Epidermal melanocyte (primary cell): ENCODE results near the gene SOWAHD.
"Not testable (repeated sequence)": the region's sequence is repeated elsewhere in the genome, so short reads cannot be mapped to it uniquely, and the experiment has no call there.

Experiments used
- DNase-seq: peaks from one replicate; pipeline ENCODE4 v3.0.0; 2011; ENCODE audit warnings: low spot score; ENCODE audit not compliant: insufficient read length

SOWAHD gene

GRCh38 chrX:119758731-119759247 lies 401 bp downstream of the SOWAHD start:
- DNase-seq: no peak

GRCh38 chrX:119759248-119759766 lies 919 bp downstream of the SOWAHD start:
- DNase-seq: no peak

GRCh38 chrX:119760026-119760877 lies 1.9 kb downstream of the SOWAHD start:
- no peak for DNase-seq

- DNase-seq: no peak
Observed at GRCh38 chrX:119762718-119763117, 4.3 kb downstream of the SOWAHD start.

GRCh38 chrX:119763181-119763580 lies 4.8 kb downstream of the SOWAHD start:
- peak; percentile 50 for DNase-seq

- DNase-seq: no peak
Observed at GRCh38 chrX:119763836-119764387, 5.5 kb downstream of the SOWAHD start.

GRCh38 chrX:119768436-119768835 lies 10.0 kb downstream of the SOWAHD start:
- not testable (repeated sequence) for DNase-seq

GRCh38 chrX:119769388-119769787 lies 11.0 kb downstream of the SOWAHD start:
- not testable (repeated sequence) for DNase-seq

GRCh38 chrX:119775517-119776238 lies 17.3 kb downstream of the SOWAHD start:
- no peak for DNase-seq

GRCh38 chrX:119778829-119779228 lies 20.4 kb downstream of the SOWAHD start:
- DNase-seq: no peak

- DNase-seq: no peak
Observed at GRCh38 chrX:119783026-119783425, 24.6 kb downstream of the SOWAHD start.

- DNase-seq: no peak
Observed at GRCh38 chrX:119784747-119785446, 26.5 kb downstream of the SOWAHD start.

GRCh38 chrX:119790977-119791436 lies 32.6 kb downstream of the SOWAHD start:
- DNase-seq: no peak

GRCh38 chrX:119791437-119792231 lies 33.2 kb downstream of the SOWAHD start, which contains the start of gene RPL39:
Gene RPL39, minus strand, starts transcription at chrX:119791630. Its CDS starts 54 bp downstream, at chrX:119791576.
- peak; percentile 41 for DNase-seq

GRCh38 chrX:119801253-119802221 lies 43.1 kb downstream of the SOWAHD start:
- no peak for DNase-seq

GRCh38 chrX:119802546-119802945 lies 44.2 kb downstream of the SOWAHD start:
- no peak for DNase-seq

- not testable (repeated sequence) for DNase-seq
Observed at GRCh38 chrX:119808461-119808860, 50.1 kb downstream of the SOWAHD start.

GRCh38 chrX:119809185-119809666 lies 50.8 kb downstream of the SOWAHD start:
- DNase-seq: no peak
